ENCODE measurements around the gene PRKN.

DNA sequence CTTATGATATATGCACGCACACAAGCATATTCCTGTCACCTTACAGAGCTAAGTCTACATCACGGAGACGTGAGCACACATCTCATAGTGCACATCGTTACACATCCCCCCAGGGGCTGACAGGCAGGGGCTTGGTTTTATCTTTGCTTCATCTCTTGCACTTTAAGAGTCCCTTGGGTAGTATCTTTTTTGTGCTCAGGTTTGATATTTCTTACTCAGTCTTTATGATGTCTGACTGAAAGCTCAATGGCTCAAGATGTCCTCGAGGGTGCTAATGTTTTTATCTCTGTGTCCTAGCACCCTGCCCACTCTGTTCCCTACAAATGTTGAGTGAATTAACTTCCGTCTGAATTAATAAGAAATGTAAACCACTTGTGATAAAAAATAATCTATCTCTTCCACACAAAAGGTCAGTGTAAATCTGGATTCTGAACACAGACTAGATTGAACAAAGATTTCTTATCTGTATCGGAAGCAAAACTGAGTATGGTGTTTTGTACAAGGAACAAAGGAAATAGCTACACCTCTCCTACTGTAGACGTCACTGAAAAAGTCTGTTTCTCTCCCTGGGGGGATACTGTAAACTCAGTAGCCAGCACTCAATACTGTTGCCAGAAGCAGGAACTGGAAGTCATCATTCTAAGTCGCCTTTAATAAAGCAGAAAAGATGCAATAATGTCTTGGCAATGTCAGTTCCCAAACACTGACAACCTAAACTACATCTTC lies 195.1 kb downstream of the PRKN start:
- peak; percentile 67; the same call in 1 of the 2 replicates for TF ChIP-seq GATA2 (IDR thresholded peaks at IDR 0.05; ENCODE audit: low read depth, low read length)
- peak; percentile 88 for TF ChIP-seq GATA3 (IDR thresholded peaks at IDR 0.05; ENCODE audit: low read depth, low read length)
